Activated T-cell treated with anti-CD3 and anti-CD28 coated beads for 4 hours (primary cell): Measurements from ENCODE around the gene TNFSF8.

ENCODE experiments used
- DNase-seq: peaks from one replicate; pipeline ENCODE4 v3.0.0-alpha.2; 2020

Gene TNFSF8

DNA sequence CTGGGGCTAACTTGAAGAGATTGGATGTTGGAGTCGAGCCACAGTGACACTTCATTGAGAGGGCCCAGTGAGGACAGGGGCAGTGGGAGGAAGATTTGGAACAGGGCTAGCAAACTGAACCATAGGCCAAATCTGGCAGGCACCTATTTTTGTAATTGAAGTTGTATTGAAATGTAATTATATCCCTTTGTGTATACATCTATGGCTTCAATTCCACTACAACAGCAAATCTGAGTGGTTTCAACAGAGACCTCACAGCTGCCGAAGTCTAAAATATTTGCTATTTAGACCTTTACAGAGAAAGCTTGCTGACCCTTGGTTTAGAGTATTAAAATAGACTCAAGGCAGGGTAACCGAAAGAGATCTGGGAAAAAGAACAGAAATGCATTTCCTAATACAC is 4.7 kb upstream of the TNFSF8 start:
- no peak for DNase-seq

DNA sequence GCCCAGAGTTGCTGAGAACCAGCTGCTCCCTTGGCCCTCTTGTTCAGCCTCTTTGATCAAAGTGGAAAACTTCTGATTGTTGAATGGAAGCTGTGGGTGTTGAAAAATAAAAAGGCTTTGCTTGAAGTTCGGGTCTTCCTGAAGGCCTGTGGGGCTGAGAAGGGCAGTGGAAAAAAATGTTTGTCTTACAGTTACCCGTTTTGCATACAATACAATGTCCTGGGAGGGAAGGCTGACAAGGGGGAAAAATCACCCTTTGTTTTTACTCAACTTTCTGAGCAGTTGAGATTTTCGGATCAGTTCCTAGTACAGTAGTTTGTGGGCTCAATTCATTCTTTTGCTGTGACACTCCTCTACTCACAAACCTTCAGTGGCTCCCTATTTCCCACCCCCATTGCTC is 2.1 kb upstream of the TNFSF8 start:
- DNase-seq = no peak

DNA sequence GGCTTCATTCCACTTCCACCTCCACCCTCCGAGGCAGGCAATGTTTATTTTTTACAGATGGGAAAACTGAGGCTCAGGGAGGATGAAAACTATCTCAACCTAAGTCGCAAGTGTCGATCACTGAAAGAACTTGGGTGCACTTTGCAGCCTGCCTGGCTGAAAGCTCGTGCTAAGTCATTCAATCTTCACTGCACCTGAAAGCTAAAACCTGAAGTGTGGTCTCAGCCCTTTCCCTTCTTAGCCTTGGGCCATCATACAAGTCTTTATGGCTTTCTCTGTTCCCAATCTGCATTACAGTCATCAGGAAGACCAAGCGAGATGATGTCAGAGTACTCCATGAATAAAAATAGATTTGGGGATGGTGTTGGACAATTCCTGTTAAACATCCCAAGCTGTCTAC is 1.0 kb upstream of the TNFSF8 start:
- no peak for DNase-seq

DNA sequence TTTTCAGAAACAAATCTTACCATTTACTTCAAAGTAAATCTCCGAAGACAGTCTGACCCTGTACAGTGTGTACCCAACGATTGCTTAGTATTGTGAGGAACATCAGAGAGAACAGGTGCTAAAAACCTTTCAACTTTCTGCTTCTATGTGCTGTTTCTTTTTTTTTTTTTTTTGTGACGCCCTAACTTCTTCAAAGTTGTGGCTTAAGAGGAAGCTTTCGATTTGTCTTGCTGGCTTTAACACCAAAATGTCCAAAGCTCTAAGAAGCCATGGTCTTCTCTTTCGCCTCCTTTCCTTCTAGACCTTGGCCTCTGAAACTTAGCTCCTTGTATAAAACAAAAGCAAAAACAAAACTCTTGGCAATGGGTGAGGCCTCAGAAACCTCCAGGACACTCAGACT is 1.2 kb downstream of the TNFSF8 start:
- DNase-seq = no peak

DNA sequence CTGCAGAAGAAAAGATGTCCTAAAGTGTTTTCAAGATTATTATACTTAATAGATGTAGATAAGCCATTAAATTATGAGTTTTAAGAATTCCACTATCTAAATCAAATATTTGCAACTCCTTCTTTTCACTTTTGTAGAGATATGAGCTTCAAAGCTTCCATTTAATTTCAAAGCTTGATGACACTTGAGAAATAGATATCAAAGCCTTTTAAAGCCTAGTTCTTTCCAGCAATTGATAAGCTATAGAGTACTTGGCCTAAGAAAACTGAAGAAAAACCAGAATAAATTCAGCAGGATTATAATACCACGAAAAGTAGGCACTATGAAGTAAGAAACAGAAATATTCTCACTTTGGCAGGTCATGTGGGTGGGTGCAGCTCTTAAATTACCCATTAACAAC is 1.7 kb downstream of the TNFSF8 start:
- DNase-seq = no peak

DNA sequence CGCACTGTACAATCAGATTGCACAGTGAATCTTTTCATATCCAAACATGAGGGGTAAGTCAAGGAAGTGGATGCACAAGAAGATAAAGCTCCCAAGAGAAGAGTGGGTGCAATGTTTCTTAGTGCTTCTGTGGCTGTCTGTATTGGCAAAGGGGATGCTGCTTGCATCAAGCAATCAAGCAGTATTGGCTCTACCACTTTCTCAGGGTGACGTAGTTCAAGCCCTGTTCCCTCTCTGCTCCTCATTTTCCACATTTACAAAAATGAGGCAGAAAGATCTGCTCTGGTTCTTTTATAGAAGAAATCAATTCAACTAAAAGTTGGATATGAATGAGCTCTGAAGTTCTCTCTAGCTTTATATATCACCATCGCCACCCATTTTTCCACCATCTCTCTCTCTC is 2.3 kb downstream of the TNFSF8 start:
- DNase-seq = no peak

DNA sequence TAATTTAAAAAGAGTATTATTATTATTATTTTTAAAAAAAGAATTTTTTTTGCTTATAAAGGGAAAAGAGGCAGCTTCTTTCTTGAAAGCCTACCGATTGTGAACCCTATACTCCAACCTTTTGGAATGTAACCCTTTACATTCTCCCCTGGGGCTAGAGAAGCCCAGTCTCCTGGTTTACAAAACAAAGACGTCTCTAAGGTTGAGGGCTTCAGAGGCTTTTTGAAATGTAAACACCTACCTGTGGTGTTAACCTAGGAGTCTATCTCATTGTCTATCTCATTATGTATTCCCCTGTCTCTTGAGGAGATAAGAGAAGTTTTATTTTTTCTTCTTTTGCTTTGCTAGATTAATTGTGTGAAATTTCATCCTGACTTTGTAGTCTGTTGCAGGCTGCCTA is 4.7 kb downstream of the TNFSF8 start:
- DNase-seq = no peak

DNA sequence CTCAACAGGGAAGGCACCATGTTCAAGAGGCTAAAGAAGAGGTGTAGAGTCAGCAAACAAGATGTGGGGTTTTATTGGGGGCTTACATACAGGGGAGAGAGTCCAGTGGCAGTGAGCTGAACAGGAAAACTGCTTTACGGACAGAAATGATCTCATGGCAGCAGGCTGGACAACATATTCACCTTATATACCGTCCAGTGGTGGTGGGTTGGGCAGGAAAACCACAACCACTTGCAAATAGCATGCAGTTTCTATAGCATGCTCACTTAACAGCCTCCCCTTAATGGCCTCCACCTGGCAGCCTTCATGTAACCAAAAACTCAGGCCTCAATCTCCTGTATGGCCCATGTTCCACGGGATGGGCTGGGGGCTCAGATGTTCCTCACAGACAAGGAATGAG is 5.4 kb downstream of the TNFSF8 start:
- DNase-seq = no peak

DNA sequence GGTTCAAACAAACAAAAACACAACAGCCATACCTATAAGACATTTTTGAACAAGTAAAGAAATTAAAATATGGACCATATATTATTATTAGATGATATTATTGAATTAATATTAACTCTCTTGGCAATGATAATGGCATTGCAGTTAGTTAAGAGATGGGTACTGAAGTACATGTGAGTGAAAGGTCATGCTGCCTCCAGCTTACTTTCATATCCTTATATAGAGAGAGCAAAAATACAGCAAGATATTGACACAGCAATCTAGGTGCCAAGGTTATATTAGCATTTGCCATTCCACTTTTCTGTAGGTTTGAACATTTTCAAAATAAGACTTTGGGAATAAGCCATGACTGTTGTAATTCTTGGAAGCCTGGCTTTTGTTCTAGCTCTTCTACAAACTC is 6.1 kb downstream of the TNFSF8 start:
- no peak for DNase-seq

DNA sequence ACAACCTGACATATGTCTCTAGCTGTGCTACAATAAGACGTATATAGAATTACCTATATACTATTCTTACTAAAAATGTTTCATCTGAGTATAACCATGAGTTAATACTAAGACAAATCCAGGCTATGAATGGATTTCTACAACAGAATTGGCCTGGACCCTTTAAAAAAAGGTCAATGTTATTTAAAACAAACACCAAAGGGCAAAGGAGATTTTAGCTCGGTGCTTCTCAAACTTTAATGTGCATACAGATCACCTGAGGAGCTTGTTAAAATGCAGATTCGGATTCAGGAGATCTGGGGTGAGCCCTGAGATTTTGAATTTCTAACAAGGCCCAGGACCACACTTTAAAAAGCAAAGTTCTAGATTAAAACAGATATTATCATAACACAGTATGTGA is 6.5 kb downstream of the TNFSF8 start:
- DNase-seq = no peak

DNA sequence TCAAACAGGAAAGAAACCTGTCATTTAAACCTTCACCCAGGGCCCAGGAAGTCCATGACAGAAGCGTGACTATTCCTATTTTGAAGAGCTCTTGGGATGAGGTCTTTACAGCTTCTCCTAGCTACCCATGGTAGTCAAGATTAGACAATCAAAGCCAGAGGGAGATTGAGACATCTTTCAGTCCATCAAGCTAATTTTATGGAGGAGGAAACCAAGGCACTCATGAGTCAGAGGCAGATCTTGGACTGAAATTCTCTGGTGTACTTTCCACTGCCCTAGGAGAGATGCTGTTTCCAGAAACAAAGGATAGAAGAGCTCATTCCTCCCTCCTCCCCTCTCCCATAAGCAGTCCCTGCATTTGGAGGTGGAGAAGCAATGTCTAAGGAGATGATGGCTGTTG is 9.2 kb downstream of the TNFSF8 start:
- DNase-seq = no peak

DNA sequence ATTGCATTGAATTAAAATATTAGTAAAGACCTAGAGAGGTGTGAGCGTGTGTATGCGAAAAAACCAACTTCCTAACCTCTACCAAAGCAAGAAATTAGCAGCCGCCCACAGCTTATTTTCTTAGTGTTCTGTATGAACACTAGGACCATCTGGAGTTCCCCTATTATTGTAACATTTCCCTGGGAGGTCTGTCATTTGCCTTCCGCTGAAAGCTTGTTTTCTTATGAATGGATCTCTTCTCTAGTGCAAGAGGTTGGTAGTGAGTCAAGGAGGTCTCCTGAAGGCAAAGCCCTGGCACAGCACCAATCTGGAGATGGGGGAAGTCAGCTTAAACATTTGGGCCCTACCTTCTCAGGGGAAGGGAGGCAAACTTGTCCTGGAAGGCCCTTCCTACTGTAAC is 10.8 kb downstream of the TNFSF8 start:
- DNase-seq = no peak

DNA sequence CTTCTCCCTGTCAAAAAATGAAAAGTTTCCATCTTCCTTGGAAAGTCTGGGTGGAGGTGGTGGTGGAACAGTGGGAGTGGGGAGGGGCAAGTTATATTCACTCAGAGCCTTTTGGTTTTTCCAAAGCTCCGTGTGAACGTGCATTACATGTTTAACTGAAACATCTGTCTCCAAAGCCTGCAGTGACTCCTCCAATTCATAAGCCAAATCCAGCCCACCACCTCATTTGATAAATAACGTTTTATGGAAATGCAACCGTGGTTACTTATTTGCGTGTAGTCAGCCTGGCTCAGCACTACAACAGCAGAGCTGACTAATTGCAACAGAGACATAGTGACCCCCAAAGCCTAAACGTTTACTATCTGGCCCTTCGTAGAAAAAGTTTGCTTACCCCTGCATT is 13.9 kb downstream of the TNFSF8 start:
- DNase-seq = no peak

DNA sequence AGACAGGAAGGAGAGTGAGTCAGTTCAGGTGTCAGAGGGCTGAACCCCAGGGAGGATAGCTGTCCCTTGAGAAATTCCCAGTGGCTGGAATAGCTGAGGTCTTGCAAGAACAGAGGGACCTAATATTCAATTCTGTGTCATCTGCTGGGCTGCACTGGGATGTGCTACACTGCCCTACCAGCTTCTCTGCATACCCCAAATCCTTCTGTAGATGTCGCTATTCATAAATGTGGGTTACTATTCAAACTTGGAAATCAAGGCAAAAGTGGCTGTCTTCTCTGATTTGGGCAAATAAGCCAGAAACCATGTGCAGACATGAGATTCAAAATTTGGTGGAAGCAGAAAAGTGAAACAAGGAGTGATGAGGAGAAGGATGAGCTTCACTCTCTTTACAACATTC is 16.3 kb downstream of the TNFSF8 start:
- no peak for DNase-seq

DNA sequence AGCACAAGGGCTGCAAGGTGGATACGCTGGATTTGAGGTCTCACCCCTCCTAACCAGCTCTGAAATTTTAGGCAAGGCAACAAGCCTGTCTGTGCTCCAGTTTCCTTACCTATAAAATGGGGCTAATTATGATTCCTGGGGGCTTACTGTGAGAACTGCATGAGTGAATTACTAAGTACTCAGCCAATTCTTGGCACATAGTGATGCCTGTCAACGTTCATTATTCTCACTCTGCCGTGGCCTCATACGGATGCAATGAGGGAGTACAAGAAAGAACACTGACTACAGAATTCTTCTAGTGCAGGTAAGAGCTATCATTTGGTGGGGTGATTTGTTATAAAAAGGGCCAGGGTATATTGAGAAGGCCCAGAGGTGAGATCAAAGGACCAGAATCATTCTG is 16.7 kb downstream of the TNFSF8 start:
- DNase-seq = no peak

DNA sequence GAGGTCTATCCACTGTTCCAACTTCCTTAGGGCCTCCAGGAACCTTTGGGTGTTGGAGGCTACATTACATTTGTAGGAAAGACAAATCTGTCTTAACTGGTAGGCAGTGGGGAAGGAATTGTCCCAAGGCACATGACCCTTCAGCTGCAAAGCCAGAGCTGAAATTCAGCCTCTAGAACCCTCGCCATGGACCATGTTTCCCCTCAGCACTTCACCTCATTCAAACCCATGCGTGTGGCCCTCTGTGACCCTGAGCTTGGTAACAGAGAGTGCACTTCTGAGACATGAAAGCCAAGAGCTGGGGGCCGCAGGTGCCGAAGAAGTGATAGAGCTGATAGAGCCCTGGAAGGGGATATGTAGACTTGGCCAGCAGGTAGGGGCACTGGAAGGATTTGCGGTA is 17.2 kb downstream of the TNFSF8 start:
- DNase-seq = no peak

DNA sequence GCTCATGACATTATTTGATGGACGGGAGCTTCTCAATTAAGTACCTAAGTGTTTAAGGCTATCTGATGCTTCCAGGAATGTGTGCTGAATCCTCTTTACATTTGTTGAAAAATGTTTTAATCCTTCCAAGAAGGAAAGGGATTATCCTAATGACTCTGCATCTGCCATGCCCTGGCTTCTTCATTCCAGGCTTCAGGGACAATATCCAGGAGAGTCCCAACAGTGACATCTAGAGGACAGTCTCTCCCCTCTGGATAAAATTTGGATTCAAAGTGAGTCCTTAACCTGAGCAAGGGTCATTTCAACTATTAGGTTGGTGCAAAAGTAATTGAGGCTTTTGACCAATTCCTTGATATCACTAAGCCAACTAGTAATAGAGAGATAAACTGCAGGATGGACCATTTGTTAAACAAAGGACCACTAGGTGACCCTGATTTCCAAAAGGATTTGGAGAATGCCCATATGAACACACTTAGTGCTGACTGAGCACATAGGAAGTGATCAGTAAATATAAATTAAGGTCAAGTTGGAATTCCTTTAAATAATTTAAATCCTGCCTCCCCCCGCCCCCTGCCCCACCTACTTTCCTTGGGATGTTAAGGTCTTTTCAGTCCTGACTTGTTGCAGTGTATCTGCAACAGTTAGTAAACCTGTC is 19.1 kb downstream of the TNFSF8 start:
- DNase-seq = no peak

DNA sequence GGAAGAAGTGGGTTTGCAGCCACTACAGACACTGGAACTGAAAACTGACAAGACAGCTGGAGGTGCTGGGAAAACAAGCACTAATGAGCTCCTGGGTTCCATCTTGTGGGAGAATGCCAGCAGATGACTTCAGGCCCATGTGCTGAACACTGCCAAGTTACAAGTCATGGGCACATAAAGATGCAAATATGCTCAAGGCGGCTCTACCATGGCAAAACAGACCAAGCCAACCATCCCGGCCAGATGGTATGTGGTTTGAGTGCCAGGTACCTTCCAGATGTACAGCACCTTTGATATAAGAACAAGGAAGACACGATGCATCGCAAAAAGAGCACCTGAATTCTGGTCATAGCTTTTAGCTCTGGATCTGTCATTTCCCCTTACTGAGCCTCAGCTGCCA is 19.9 kb downstream of the TNFSF8 start:
- no peak for DNase-seq

DNA sequence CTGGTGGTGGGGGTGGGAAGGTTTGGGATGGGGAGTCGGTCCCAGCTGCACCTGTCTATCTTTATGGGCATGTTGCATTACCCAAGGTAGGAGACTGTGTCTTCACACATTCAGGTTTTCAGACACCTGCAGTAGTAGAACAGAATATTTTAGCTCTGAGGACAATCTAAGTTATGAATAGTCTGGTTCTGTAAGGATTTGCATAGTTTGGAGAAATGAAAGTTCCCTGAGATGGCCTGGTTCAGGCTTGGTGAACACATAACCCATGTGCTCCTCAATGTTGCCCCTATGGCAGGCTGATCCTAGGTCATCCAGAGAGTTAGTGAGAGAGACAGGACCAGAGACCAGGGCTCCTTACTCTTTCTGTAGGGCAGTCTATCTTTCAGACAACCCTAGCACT is 20.7 kb downstream of the TNFSF8 start:
- DNase-seq = no peak

DNA sequence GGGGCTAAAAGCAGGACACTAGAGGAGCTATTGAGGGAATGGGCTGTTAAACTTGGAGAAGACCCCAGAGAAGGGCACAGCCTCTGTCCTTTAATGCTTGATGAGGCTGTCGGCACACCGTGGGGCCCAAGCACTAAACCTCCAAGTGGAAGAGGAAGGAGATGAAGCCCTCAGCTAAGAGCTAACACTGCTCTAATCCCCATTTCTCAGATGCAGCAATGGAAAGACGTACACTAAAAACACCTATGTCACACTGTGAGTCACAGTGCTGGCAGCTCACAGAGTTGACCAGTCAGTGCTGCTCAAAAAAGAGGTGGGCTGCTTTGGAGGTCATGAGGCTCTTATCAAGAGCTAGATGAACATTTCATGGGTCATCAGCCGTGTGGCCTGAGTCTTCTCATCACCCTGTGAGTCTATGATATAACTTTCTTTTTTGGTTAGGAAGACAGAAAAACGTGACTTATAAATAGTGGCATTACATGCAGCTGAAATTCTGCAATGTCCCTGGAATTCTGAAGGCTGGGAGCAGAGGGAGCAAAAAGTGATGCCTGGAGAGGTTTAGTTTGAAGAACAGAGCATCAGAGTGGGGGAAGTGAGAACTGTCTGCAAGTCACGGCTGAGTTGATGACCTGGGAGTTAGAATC is 21.5 kb downstream of the TNFSF8 start:
- no peak for DNase-seq

DNA sequence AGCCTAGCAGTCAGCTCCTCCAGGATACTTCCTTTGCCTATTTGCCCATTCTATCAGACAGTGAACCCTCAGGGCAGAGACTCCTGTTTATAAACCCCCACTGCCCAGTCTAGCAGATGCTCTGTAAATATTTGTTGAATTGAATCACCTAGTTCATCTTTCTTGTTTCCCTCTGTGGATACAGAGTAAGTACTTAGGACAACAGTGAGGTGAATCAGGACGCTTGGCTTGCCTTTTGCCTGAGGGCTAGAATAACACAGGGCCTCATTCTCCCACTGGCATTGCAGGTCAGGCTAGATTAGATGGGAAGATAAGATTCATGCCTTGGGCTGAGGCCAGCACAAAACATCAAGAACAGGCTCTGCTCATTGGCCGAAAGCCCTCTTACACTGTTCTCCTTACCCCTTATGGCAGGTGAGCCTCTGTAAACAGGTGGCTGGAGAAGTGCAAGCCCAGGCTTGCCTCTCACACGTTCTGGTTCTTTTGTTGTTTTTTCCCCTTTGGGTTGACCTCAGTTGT is 22.2 kb downstream of the TNFSF8 start:
- DNase-seq = no peak

DNA sequence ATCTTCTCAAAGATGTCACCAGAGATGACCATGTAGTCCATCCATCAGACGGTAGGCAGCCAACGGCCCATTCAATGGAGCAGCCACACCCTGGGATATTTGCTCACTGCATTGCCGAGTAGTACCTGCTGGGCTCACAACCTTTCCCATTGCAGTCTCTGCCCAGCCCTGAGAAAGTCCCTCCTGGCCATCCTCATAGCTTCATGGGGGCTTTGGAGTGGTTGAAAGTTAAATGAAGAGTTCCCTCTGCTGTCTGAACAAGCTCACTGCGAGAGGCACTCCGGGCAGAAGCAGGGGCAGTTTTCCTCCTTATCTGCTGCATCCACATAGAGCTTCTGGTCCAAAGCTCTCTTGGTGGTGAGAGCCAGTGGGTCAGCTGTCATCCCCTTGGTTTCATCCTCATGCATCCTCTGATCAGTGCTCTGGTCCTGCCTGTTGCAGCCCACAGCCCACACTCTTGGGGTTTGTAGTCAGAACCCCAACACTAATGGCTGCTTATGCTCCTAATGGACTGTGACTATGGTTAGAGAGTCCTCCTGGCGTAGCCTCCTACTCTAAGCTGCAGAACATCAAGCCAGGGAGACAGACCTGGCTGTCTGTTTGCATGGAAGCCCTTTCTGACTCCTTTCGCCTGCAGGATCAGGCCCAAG is 23.3 kb downstream of the TNFSF8 start:
- no peak for DNase-seq

DNA sequence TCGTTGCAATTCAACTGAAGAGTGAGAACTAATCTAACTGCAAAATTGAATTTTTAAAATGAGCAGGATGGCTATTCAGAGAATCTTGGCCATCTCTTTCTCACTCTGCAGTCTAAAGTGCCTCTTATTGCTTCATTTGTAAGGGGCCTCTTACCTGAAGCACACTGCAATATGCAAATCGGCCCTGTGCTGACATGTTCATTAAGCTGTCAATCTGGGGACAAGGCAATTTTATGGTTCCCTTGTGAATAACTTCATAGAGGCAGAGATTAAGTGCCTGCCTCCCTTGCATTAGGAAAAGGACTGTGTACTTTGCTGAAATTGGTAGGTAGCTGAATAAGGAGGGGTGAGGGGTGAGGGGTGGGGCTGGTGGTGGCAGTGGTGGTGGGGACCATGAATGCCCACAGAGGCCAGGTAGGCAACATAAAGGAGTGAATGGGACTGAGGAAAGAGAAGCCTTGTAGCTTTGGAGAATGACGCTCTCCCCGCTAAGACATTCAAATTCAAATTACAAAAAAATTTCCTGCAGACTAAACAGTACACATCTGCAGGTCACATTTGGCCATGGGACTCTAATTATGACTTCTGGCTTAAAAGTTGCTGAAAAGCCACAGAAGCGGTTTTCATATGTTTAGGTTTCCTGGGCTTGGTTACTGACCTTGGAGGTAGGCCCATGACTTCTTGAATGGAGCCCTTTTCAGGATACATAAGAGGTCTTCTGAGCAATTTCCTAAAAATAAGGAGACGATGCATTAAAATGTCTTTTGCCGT is 25.0 kb downstream of the TNFSF8 start:
- DNase-seq = no peak
